ENCODE data around the gene RSBN1L. TPM values are rescaled to one million over a fixed set of nuclear protein-coding genes. Genes with fewer than 3 reads are reported as not detected.
A peak's percentile ranks its signal among the peaks of the same experiment; 100 is the strongest.

The RSBN1L gene
- total RNA-seq, 1 experiment from 2014 or later, result 33.7 TPM

GRCh38 chr7:77808517-77808916, 112.3 kb downstream of the RSBN1L start:
- peaks cover 100% of the 10 kb centered on the region for H3K79me2 ChIP-seq (ENCODE audit: low read length)
- no peak overlapping the region for H2AFZ ChIP-seq (ENCODE audit: low read length)
- peaks cover 13% of the 10 kb centered on the region for H3K4me1 ChIP-seq (ENCODE audit: low read length)
- H4K20me1 ChIP-seq (ENCODE audit: insufficient read depth, low read depth, low read length), result no peaks in the 10 kb centered on the region
- no peaks in the 10 kb centered on the region for H3K9me2 ChIP-seq (replicated peaks; ENCODE audit: insufficient read depth, low read length)
- H3K27me3 ChIP-seq (ENCODE audit: low read length), result no peaks in the 10 kb centered on the region
- no peak overlapping the region for H3K27ac ChIP-seq (ENCODE audit: low read length)
- peaks cover 25% of the 10 kb centered on the region for H3K9me3 ChIP-seq (ENCODE audit: low read length)
- H3K36me3 ChIP-seq (ENCODE audit: insufficient read depth, low read length), result peaks cover 36% of the 10 kb centered on the region
- no peak overlapping the region for H3K4me3 ChIP-seq (ENCODE audit: low read length)
- H3K9ac ChIP-seq (ENCODE audit: low read length), result no peak overlapping the region
- DNase-seq, result no peak
- H3K4me2 ChIP-seq (ENCODE audit: low read depth, low read length, poor library complexity, severe bottlenecking), result no peak overlapping the region

- Histone ChIP-seq H2AFZ (ENCODE audit: low read length) (no peak overlapping the region), H3K9ac (ENCODE audit: low read length) (no peak overlapping the region), H4K20me1 (ENCODE audit: insufficient read depth, low read depth, low read length) (no peaks in the 10 kb centered on the region), H3K4me2 (ENCODE audit: low read depth, low read length, poor library complexity, severe bottlenecking) (no peak overlapping the region), H3K27me3 (ENCODE audit: low read length) (no peaks in the 10 kb centered on the region), H3K79me2 (ENCODE audit: low read length) (peaks cover 99% of the 10 kb centered on the region), H3K27ac (ENCODE audit: low read length) (no peak overlapping the region), H3K9me3 (ENCODE audit: low read length) (peaks cover 9% of the 10 kb centered on the region), H3K4me1 (ENCODE audit: low read length) (peaks cover 17% of the 10 kb centered on the region), H3K9me2 (replicated peaks; ENCODE audit: insufficient read depth, low read length) (no peaks in the 10 kb centered on the region), H3K4me3 (ENCODE audit: low read length) (no peak overlapping the region), H3K36me3 (ENCODE audit: insufficient read depth, low read length) (peaks cover 38% of the 10 kb centered on the region)
- no peak for DNase-seq
Observed at GRCh38 chr7:77811516-77812289, 115.4 kb downstream of the RSBN1L start.

GRCh38 chr7:77812290-77812685, 116.0 kb downstream of the RSBN1L start:
- peaks cover 17% of the 10 kb centered on the region for H3K4me1 ChIP-seq (ENCODE audit: low read length)
- peaks cover 7% of the 10 kb centered on the region; the same call in 1 of the 2 replicates for H3K9me3 ChIP-seq (ENCODE audit: low read length)
- no peak overlapping the region for H3K9ac ChIP-seq (ENCODE audit: low read length)
- H3K4me3 ChIP-seq (ENCODE audit: low read length), result no peak overlapping the region
- peaks cover 99% of the 10 kb centered on the region for H3K79me2 ChIP-seq (ENCODE audit: low read length)
- DNase-seq, result no peak
- H3K27me3 ChIP-seq (ENCODE audit: low read length), result no peaks in the 10 kb centered on the region
- H3K9me2 ChIP-seq (replicated peaks; ENCODE audit: insufficient read depth, low read length), result no peaks in the 10 kb centered on the region
- H3K27ac ChIP-seq (ENCODE audit: low read length), result no peak overlapping the region
- H4K20me1 ChIP-seq (ENCODE audit: insufficient read depth, low read depth, low read length), result no peaks in the 10 kb centered on the region
- no peak overlapping the region for H3K4me2 ChIP-seq (ENCODE audit: low read depth, low read length, poor library complexity, severe bottlenecking)
- peaks cover 40% of the 10 kb centered on the region for H3K36me3 ChIP-seq (ENCODE audit: insufficient read depth, low read length)
- no peak overlapping the region for H2AFZ ChIP-seq (ENCODE audit: low read length)

DNA sequence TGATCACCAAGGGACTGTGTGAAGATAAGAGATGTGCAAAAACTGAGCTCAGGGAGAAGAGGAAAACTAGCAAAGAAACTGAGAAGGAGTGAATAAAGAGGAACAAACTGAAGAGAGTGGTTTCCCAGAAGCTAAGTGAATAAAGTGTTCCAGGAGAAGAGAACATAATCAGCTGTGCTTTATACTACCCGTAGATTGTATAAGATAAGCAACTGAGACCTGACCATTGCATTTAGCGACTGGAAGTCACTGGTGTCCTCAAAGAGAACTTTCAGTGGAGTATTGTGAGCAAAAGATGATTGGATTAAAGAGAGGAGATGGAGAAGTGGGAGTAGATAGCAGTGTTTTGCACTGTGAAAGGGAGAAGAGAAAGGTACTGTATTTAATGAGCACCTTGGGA, 116.9 kb downstream of the RSBN1L start:
- Histone ChIP-seq H3K4me1 (ENCODE audit: low read length) (peaks cover 17% of the 10 kb centered on the region), H2AFZ (ENCODE audit: low read length) (no peak overlapping the region), H3K9me2 (replicated peaks; ENCODE audit: insufficient read depth, low read length) (no peaks in the 10 kb centered on the region), H3K79me2 (ENCODE audit: low read length) (peaks cover 99% of the 10 kb centered on the region), H3K9ac (ENCODE audit: low read length) (no peak overlapping the region), H3K9me3 (ENCODE audit: low read length) (peaks cover 6% of the 10 kb centered on the region; the same call in 1 of the 2 replicates), H3K4me3 (ENCODE audit: low read length) (no peak overlapping the region), H3K36me3 (ENCODE audit: insufficient read depth, low read length) (peaks cover 45% of the 10 kb centered on the region), H3K27ac (ENCODE audit: low read length) (peak overlapping the region; percentile 47), H4K20me1 (ENCODE audit: insufficient read depth, low read depth, low read length) (no peaks in the 10 kb centered on the region), H3K4me2 (ENCODE audit: low read depth, low read length, poor library complexity, severe bottlenecking) (no peak overlapping the region), H3K27me3 (ENCODE audit: low read length) (no peaks in the 10 kb centered on the region)
- no peak for DNase-seq

GRCh38 chr7:77819021-77819420, 122.8 kb downstream of the RSBN1L start:
- peaks cover 47% of the 10 kb centered on the region for H3K36me3 ChIP-seq (ENCODE audit: insufficient read depth, low read length)
- H3K9ac ChIP-seq (ENCODE audit: low read length), result no peak overlapping the region
- no peaks in the 10 kb centered on the region for H3K27me3 ChIP-seq (ENCODE audit: low read length)
- no peak overlapping the region for H3K4me3 ChIP-seq (ENCODE audit: low read length)
- no peaks in the 10 kb centered on the region for H4K20me1 ChIP-seq (ENCODE audit: insufficient read depth, low read depth, low read length)
- H2AFZ ChIP-seq (ENCODE audit: low read length), result no peak overlapping the region
- H3K27ac ChIP-seq (ENCODE audit: low read length), result peak overlapping the region; percentile 24; the same call in 1 of the 2 replicates
- DNase-seq, result no peak
- H3K9me3 ChIP-seq (ENCODE audit: low read length), result peaks cover 11% of the 10 kb centered on the region; the same call in 1 of the 2 replicates
- peaks cover 27% of the 10 kb centered on the region for H3K4me1 ChIP-seq (ENCODE audit: low read length)
- no peaks in the 10 kb centered on the region for H3K9me2 ChIP-seq (replicated peaks; ENCODE audit: insufficient read depth, low read length)
- H3K79me2 ChIP-seq (ENCODE audit: low read length), result peaks cover 94% of the 10 kb centered on the region
- H3K4me2 ChIP-seq (ENCODE audit: low read depth, low read length, poor library complexity, severe bottlenecking), result no peak overlapping the region

DNA sequence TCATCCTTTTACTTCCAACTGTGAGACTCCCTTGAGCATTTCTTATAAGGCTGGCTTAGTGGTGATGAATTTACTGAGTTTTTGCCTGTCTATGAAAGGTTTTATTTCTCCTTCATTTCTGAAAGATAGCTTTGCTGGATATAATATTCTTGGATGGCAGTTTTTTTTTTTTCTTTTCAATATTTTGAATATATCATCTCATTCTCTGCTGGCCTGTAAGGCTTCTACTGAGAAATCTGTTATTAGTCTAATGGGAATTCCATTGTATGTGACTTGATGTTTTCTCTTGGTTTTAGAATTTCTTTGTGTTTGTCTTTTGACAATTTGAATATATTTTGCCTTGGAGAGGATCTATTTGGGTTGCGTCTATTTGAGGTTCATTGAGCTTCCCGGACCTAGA, 124.7 kb downstream of the RSBN1L start:
- H4K20me1 ChIP-seq (ENCODE audit: insufficient read depth, low read depth, low read length), result no peaks in the 10 kb centered on the region
- peaks cover 45% of the 10 kb centered on the region for H3K36me3 ChIP-seq (ENCODE audit: insufficient read depth, low read length)
- peaks cover 93% of the 10 kb centered on the region for H3K79me2 ChIP-seq (ENCODE audit: low read length)
- H3K4me2 ChIP-seq (ENCODE audit: low read depth, low read length, poor library complexity, severe bottlenecking), result peak overlapping the region; percentile 49
- no peaks in the 10 kb centered on the region for H3K27me3 ChIP-seq (ENCODE audit: low read length)
- H2AFZ ChIP-seq (ENCODE audit: low read length), result no peak overlapping the region
- H3K4me3 ChIP-seq (ENCODE audit: low read length), result no peak overlapping the region
- H3K9me3 ChIP-seq (ENCODE audit: low read length), result peaks cover 11% of the 10 kb centered on the region; the same call in 1 of the 2 replicates
- H3K4me1 ChIP-seq (ENCODE audit: low read length), result peaks cover 47% of the 10 kb centered on the region
- H3K27ac ChIP-seq (ENCODE audit: low read length), result peak overlapping the region; percentile 87; the same call in 1 of the 2 replicates
- DNase-seq, result no peak
- no peak overlapping the region for H3K9ac ChIP-seq (ENCODE audit: low read length)
- no peaks in the 10 kb centered on the region for H3K9me2 ChIP-seq (replicated peaks; ENCODE audit: insufficient read depth, low read length)

- Histone ChIP-seq H3K79me2 (ENCODE audit: low read length) (peaks cover 92% of the 10 kb centered on the region), H3K4me1 (ENCODE audit: low read length) (peaks cover 59% of the 10 kb centered on the region), H3K36me3 (ENCODE audit: insufficient read depth, low read length) (peaks cover 32% of the 10 kb centered on the region), H3K9me3 (ENCODE audit: low read length) (peaks cover 5% of the 10 kb centered on the region; the same call in 1 of the 2 replicates), H2AFZ (ENCODE audit: low read length) (no peak overlapping the region), H3K4me2 (ENCODE audit: low read depth, low read length, poor library complexity, severe bottlenecking) (peak overlapping the region; percentile 49), H3K9ac (ENCODE audit: low read length) (peak overlapping the region; percentile 53), H3K27ac (ENCODE audit: low read length) (peak overlapping the region; percentile 87), H3K27me3 (ENCODE audit: low read length) (no peaks in the 10 kb centered on the region), H3K9me2 (replicated peaks; ENCODE audit: insufficient read depth, low read length) (no peaks in the 10 kb centered on the region), H4K20me1 (ENCODE audit: insufficient read depth, low read depth, low read length) (no peaks in the 10 kb centered on the region), H3K4me3 (ENCODE audit: low read length) (peak overlapping the region; percentile 25; the same call in 1 of the 2 replicates)
- peak; percentile 76 for DNase-seq
Observed at GRCh38 chr7:77822269-77822668, 126.0 kb downstream of the RSBN1L start.

DNA sequence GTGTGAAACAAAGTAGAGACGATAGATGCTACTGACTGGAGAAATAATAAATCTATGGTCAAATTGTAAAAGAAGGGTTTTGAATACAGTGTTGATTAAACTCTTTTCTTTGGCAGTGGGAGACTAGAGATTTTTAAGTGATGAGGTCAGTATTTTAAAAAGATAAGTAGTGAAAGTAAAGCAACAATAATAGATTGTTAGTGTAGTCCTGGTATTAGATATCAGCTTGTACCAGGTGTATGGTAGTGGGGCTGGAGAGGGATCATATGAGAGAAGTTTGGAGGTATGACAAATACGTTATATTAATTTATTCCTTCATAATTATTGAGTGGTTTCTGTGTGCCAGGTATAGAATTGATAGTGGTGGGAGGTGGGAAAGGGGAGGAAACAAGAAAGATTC, 127.5 kb downstream of the RSBN1L start:
- no peak for DNase-seq
- H3K4me1 ChIP-seq (ENCODE audit: low read length), result peaks cover 75% of the 10 kb centered on the region
- H3K9me3 ChIP-seq (ENCODE audit: low read length), result peaks cover 5% of the 10 kb centered on the region; the same call in 1 of the 2 replicates
- H3K27me3 ChIP-seq (ENCODE audit: low read length), result no peaks in the 10 kb centered on the region
- peak overlapping the region; percentile 58 for H3K4me3 ChIP-seq (ENCODE audit: low read length)
- no peaks in the 10 kb centered on the region for H3K9me2 ChIP-seq (replicated peaks; ENCODE audit: insufficient read depth, low read length)
- no peak overlapping the region for H2AFZ ChIP-seq (ENCODE audit: low read length)
- peak overlapping the region; percentile 99 for H3K27ac ChIP-seq (ENCODE audit: low read length)
- peak overlapping the region; percentile 82 for H3K4me2 ChIP-seq (ENCODE audit: low read depth, low read length, poor library complexity, severe bottlenecking)
- peaks cover 19% of the 10 kb centered on the region for H3K36me3 ChIP-seq (ENCODE audit: insufficient read depth, low read length)
- H3K79me2 ChIP-seq (ENCODE audit: low read length), result peaks cover 92% of the 10 kb centered on the region
- peak overlapping the region; percentile 56 for H3K9ac ChIP-seq (ENCODE audit: low read length)
- H4K20me1 ChIP-seq (ENCODE audit: insufficient read depth, low read depth, low read length), result no peaks in the 10 kb centered on the region
